Cerebellar cortex (tissue), 1 donor: Measurements from ENCODE around the gene DPEP1.

ENCODE experiments used
- DNase-seq: peaks from one replicate; pipeline ENCODE4 v3.0.0-alpha.2; 2015; ENCODE audit warnings: low spot score

The DPEP1 gene

GRCh38 chr16:89687092-89687940 lies 73.9 kb downstream of the DPEP1 start:
- DNase-seq, result no peak
